NCI-H2171 (cell line): ENCODE data around the gene GLTPD2.

Source experiments
- DNase-seq: peaks from one replicate; lab custom pipeline; 2025; lab: John Stamatoyannopoulos, UW

Gene GLTPD2

DNA sequence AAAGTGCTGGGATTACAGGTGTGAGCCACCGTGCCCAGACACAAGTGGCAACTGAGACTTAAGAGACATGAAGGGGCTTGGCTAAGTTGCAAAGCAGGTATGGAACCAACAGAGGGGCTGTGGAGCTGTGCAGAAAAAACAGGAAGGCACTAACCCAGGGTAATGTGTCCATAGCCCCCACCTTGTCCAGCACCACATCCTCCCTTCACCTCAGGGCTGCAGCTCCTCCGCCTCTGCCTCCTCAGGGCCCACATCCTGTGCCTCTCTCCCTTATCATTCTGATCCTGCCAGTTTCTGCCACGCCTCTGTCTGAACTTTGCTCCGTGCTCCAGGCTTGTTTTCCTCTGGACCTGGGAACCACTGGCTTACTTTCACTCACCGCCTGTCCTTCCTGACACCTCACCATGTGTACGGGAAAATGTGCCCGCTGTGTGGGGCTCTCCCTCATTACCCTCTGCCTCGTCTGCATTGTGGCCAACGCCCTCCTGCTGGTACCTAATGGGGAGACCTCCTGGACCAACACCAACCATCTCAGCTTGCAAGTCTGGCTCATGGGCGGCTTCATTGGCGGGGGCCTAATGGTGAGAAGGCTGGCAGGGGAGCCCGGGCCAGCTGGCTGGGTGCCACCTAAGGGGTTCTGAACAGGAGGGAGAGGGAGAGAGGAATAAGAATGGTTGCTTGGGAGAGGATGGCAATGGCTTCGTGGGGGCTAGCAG, 17.1 kb upstream of the GLTPD2 start, which contains the start of gene TM4SF5:
TM4SF5 (plus strand) TSS at position 368 of the 716 bp plus-strand sequence; CDS start at position 405, 37 bp downstream.
- no peak for DNase-seq

DNA sequence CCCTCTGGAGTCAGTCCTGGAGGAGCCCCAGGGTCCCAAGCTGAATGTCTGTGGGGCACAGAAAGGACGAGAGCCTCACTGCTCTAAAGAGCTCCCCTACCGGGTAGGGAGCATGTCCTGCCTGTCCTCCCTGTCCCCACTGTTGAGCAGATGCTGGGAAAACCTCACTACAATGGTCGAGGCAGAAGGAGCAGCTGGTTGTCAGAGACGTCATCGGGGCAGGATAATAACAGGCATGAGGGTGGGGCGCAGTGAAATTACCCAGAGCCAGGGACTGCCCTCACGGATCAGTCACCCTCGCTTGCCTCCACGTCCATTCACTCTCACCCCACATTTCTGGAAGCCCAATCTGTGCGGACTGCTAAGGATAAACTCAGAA, 16.5 kb upstream of the GLTPD2 start:
- DNase-seq, result no peak

DNA sequence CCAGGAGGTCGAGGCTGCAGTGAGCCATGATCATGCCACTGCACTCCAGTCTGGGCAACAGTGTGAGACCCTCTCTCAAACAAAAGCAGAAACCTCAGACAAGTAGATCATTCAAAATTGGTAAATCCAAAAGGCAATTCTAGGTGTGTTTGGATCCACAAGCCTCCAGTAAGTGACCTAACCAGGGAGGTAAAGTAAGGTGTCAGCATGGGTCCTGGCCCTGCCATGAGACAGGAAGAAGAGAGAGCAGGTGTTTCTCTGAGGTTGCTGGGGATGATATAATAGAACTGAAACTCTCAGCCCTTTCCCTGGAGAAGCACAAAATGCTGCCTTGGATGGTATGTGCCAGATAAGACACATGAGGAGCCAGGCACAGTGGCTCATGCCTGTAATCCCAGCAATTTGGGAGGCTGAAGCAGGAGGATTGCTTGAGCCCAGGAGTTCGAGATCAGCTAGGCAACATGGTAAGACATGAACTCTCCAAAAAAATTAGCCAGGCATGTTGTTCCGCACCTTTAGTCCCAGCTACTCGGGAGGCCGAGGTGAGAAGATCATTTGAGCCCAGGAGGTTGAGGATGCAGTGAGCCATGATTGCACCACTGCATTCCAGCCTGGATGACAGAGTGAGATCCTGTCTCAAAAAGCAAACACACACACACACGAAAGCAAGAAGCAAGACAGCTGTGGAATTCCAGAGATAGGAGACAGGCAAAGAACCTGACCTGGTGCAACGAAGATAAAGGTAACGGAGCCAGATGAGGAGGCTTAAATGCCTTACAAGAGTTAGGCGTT, 10.6 kb upstream of the GLTPD2 start:
- DNase-seq, result no peak

DNA sequence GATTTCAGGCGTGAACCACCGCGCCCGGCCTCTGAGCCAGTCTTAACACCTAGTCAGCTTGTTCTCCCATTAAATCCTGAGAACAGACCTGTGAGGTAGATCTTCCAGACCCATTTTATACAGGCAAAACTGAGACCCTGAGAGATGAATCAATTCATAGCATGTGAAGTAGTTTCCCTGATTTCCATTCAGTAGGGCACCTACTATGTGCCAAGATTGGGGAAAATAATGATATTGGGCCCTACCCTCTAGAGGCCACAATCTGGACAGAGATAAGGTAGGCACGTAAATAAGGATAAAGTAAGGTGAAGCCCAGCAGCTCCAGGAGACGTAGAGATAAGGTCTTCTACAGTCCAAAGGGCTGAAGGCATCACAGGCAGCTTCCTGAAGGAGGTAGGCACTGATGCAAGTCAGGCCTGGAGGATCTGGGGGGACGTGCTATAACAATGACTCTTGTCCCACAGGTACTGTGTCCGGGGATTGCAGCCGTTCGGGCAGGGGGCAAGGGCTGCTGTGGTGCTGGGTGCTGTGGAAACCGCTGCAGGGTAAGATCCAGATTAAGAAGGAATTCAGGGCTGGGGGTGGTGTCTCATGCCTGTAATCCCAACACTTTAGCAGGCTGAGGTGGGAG, 8.3 kb upstream of the GLTPD2 start:
- no peak for DNase-seq

DNA sequence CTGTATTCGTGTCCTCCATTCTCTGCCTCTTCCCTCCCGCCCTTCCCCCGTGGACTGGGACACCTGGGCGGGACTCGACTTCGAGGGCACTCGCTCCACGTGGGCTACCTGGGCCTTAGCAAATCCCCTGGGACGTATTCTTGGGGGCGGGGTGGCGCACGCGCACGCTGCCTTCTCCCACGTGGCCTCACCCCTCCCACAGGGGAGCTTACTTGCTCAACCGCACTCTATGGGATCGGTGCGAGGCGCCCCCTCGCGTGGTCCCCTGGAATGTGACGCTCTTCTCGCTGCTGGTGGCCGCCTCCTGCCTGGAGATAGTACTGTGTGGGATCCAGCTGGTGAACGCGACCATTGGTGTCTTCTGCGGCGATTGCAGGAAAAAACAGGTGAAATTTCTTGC, 6.1 kb upstream of the GLTPD2 start:
- DNase-seq, result no peak

DNA sequence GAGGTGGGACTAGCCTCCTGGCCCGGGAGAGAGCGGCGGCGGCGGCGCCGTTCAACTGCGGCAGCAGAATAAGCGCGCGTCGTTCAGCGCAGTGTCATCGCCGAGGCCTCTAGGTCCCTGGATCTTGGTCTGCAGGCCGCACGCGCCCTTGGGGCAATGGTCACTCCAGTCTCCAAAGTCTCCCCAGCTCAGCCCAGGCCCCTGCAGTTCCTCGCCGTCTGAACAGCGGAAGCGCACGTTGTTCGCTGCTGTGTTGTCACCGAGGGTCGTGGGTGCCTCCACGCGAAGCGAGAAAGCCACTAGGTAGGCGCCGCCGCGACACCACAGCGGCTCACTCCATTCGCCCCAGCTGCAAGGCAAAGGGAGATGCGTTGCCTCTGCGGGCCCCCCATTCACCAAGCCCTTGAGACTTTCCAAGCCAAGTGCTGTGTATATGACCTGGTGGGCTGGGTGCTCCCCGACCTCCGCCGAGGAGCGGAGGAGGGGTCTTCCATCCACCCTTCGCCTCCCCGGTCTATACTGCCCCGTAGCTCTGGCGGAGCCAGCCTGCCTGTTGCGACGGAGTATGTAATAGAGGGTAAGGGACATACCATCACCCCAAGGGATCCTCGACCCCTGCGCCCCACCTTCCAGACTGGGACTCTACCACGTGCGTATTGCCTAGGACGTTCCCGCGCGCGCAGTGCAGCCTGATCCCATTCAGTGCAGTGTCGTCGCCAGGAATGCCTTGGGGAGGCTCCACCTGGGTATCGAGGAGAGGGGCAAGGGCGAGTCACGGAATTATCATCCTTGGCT, 3.3 kb upstream of the GLTPD2 start:
- no peak for DNase-seq

DNA sequence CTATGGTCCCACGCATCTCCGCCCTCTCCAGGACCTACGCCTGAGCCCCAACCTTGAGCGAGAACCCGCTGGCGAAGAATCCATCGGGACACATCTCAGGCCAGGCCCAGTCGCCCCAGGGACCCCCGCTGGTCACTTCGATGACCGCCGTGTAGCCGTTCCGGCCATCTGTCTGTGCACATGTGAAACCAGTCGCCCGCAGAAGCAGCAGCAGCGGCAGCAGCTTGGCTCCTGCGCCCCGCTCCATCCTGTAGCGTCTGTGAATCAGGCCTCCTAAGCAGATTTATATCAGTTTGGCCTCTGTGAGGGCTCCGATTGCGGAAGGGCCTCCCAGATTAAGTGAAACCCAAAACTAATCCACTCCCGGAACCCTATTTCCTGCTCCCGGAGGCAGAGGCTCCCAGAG, 2.7 kb upstream of the GLTPD2 start, which contains the start of gene VMO1:
VMO1 (minus strand) TSS at position 259 of the 406 bp plus-strand sequence; CDS start at position 247, 12 bp downstream.
- no peak for DNase-seq

DNA sequence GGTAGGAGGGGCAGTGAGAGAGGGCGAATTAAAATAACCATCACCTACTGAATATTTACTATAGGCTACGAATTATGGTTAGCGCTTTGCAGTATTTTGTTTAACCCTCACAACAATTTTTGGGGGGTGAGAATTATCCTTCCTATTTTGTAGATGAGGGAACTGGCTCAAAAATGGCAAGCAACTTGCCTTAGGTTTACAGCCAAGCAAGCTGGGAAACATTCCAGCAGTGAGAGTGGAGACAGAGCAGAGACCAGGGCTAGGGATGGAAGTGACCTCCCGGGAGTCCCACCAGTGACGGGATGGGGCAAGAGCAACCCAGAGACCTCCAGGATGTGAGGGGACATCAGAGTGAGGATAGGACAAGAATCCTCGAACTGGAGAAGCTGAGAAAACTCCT, 2.2 kb upstream of the GLTPD2 start:
- DNase-seq, result no peak

DNA sequence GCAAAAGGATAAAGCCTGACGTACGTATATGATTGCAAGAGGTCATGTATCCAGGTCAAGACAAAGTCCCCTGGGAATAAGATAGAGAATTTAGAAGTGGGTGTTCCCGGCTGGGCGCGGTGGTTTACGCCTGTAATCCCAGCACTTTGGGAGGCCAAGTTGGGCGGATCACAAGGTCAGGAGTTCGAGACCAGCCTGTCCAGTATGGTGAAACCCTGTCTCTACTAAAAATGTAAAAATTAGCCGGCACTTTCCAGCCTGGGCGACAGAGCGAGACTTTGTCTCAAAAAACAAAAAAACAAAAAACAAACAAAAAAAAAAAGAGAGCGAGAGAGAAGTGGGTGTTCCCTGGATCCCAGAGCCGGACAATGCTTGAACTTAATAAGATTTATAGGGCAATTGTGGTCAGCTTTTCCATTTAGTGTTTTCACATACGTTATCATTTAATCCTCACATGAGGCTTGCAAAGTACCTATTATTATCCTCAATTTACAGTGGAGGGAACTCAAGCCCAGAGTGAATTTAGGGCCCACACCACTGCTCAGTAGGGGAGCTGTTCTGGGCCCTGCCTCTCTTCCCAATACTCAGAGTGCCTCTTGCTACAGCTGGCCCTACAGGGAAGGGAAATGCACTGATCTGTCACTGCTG, 481 bp upstream of the GLTPD2 start:
- no peak for DNase-seq

DNA sequence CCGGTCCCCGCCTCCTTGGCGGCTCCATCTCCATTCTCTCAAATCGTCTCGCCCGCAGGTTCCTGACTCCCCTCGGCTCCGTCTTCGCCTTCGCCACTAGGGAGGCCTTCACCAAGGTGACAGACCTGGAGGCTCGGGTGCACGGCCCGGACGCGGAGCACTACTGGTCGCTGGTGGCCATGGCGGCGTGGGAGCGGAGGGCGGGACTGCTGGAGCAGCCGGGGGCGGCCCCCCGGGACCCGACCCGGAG, 862 bp downstream of the GLTPD2 start:
- DNase-seq, result no peak

DNA sequence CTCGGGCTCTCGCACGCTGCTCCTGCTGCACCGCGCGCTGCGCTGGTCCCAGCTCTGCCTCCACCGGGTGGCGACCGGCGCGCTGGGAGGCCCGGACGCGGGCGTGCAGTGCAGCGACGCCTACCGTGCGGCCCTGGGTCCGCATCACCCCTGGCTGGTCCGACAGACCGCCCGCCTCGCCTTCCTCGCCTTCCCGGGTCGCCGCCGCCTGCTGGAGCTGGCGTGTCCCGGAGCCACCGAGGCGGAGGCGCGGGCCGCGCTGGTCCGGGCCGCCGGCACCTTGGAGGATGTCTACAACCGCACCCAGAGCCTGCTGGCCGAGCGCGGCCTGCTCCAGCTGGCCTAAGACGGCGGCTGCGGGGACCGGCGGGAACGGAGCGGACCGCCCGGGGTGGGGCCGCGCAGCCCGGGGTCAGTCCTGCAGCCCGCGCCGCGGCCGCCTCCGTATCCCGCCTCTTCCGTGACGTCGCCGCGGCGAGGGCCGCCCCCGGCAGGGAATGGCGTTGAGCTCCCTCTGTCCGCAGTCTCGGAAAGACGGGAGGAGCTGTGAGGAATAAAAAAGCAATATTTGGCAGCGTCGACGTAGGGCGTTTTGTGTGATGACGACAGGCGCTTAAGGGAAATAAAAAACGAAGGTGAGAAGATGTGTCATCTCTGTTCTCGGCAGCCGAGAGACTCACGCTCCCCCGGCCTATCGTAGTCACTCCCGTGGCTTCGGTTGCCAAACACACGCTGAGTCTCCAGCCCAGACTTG, 1.4 kb downstream of the GLTPD2 start:
- DNase-seq, result peak; percentile 78

DNA sequence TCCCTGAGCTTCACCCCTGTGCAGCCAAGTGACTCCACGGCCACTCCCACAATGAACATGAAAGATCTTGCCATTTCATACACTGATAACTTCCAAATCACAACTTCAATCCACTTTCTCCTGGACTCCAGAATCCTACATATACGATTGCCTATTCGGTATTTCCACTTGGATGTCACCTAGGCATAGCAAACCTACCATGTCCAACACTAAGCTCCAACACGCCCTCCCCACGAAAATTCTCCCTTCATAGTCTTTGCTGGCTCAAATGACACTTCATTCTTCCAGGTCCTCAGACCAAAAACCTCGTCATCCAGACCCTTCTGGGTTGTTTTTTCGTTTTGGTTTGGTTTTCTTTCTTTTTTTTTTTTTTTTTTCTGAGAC, 1.9 kb downstream of the GLTPD2 start:
- no peak for DNase-seq

DNA sequence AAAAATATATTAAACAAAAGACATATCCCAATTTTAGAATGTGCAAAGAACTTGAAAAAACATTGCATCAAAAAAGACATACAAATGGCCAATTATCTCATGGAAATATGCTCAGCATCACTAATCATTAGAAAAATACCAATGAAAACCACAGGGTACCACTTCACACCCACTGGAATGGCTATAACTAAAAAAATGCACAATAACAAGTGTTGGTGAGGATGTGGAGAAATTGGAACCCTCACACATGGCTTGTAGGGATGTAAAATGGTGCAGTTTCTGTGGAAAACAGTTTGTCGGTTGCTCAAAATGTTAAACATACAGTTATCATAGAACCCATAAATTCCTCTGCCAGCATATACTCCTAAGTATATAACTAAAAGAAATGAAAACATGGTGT, 6.4 kb downstream of the GLTPD2 start:
- DNase-seq, result no peak

DNA sequence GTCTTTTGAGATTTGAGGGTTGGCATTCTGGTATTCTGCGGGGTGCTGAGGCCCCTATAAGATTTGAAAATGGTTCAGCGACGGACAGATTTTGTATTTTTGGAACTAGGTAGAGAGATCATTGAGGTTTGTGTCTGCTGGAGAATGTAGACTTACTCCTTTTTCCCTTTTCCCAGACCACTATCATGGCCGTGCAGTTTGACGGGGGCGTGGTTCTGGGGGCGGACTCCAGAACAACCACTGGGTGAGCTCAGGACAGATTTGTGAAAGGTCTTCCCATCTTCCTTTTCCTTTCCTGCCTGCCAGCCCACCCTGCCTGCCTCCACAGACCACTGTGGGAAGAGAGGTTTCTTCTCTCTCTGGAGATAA, 7.8 kb downstream of the GLTPD2 start:
- DNase-seq, result no peak

DNA sequence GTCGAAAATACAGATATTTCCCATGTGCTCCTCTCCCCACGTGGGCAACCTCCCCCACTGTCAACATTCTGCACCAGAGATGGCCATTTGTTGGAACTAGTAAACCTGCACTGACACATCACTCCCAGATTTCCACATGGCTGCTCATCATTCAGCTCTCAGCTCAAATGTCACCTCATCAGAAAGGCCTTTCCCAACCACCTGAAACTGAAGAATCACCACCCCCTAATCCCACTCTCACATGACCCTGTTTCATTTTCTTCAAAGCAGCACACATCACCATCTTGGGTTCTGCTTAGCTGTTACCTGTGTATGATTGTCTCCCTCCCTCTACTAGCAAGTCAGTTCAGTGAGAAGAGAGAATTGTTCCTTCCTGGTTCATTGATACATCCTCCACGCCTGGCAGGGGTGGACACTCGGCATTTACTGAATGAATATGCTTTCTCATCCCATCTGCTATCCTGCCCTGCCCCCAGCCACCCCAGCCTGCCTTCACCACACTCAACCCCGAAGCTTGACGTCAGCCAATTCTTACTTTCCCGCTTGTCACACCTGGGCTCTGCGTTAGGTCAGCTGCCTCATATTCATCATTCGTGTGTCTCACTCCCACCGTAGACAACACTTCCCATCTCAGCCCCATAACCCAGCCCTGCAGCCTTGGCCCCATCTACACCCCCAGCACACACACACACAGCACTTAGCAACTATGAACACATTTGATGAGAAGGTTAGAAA, 11.9 kb downstream of the GLTPD2 start:
- peak; percentile 79 for DNase-seq

DNA sequence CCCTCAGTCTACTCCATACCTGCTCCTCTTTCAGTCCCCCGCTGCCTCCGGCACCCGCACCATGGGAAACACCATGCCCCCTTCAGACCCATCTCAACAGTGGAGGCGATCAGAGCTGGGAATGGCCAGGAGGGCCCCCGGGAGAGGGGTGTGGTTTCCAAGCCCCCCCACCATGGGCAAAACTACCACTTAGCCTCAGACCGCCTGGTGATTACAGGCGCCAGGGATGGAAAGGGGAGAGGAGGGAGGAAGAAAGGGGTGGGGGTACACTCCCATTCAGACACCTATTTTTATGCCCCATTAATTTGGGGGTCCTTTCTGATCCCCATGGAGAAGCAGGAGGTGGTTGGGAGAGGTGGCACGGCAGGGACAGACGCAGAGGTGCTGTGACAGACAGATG, 13.5 kb downstream of the GLTPD2 start, which contains the start of gene C17orf114:
C17orf114 (minus strand) TSS at position 101 of the 400 bp plus-strand sequence.
- no peak for DNase-seq

DNA sequence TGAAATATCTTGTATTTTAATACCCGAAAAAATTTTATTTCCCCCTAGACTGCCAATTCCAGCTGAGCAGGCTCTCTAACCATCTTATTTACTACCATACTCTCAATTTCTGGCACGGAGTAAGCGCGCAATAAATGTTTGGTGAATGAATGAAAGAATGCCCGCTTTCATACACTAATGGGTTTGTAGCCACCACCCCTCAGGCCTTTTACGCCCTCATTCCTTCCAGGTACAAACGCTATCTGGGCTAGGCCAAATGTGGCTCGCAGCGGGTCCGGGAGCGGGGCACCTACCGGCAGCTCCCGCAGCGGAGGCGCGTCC, 17.7 kb downstream of the GLTPD2 start:
- peak; percentile 56 for DNase-seq

DNA sequence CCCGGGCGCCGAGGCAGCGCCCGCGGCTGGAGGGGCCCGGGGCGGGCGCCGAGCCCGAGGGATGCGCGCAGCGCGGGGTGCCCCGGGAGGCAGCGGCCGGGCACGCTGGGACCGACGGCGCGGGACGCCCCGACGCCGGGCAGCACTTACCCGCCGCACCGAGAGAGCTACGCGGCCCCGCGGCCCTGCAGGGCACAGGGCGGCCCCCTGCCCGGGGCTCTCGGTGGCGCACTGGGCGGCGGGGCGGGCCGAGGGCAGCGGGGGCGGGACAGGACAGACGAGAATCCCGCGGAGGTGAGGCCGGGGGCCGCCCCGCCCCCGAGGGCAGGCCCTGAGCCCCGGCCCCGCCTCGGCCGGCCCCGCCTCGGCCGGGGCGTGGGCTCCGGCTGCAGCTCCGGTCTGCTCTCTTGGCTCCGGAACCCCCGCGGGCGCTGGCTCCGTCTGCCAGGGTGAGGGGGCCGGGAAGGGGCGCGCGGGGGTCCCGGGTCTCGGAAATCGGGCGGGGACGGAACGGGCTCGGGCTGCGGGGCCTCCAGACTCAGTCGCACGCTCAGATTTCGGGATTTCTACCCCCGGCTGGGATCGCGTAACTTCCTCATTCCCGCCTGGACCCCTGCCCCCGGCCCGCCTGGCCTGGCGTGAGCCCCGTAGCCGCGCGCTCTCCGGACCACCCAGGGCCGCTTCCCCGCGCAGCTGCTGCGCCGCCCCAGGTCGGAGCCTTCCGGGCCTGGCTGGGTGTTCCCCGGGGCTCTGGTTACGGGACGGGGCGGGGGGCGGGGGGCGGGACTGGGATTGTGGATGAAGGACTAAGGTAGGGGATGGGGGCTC, 18.2 kb downstream of the GLTPD2 start, which contains the start of gene PLD2:
PLD2 (plus strand) TSS at position 376 of the 828 bp plus-strand sequence. CDS start 621 bp downstream, outside the sequence.
- DNase-seq, result peak; percentile 84

DNA sequence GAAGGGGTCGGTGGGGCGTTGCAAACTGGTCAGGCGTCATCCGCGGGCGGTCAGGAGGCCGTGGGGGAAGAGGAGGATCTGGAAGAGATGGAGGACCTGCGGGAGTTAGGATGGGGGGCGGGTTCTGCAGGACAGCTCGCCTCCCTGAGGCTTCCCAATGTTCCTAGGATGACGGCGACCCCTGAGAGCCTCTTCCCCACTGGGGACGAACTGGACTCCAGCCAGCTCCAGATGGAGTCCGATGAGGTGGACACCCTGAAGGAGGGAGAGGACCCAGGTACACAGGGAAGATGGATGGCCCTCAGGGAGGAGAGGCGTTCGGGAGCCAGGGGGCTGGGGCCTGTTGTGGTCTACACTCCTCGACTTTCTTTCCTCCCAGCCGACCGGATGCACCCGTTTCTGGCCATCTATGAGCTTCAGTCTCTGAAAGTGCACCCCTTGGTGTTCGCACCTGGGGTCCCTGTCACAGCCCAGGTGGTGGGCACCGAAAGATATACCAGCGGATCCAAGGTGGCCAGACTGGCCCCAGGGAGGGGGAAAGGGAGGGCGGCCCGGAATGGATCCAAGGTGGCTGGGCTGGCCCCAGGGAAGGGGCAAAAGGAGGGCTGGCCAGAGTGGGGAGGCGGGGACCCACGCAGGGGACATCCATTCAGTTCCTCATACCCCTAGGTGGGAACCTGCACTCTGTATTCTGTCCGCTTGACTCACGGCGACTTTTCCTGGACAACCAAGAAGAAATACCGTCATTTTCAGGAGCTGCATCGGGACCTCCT, 19.0 kb downstream of the GLTPD2 start:
- no peak for DNase-seq
